Neural progenitor cell (in vitro differentiated cells): ENCODE data around the gene MBP.

Experiments used
- EZH2 ChIP-seq: fragments of 200-600 bp; sonication (generic); IDR thresholded peaks from 2 replicates; pipeline ENCODE4 v1.6.1; 2017; ENCODE audit warnings: antibody characterized with exemption, mild to moderate bottlenecking, moderate library complexity
- TF ChIP-seq, protein P1 (sequence below): fragments of 200-600 bp; sonication (generic); IDR thresholded peaks from 2 replicates; pipeline ENCODE4 v1.5.1; 2017; ENCODE audit warnings: antibody characterized with exemption, mild to moderate bottlenecking

DNA sequence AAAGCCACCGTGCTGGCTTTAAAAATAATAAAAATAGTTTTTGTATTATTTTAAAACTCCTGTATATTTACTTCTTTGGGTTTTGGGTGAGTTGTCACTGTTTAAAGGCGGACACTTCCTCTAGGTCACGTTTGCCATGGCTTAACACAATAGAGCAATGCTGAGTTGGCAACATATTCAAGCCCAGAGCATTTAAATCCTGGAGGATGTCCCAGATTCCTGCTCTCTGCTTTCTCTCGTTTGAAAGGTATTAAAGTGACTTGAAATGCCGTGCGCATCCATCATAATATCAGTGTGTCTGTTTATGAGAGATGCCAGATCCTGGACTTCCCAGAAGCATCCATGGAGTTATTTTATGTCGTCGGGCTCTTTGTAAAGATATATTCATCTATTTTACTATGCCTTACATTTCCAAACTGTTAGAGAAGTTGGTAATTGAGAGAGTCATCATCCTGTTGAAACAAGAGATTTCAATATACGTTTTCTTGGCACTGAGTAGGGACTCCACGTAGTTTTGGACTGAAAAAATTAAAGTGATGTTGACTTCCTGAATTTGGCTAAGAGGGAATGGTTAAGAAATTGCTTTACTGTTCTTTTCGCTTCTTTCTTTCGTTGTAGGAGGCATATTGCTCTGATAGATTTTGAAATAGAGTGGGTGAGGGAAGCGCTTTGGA is 159.6 kb downstream of the MBP start:
- TF ChIP-seq, protein P1, sequence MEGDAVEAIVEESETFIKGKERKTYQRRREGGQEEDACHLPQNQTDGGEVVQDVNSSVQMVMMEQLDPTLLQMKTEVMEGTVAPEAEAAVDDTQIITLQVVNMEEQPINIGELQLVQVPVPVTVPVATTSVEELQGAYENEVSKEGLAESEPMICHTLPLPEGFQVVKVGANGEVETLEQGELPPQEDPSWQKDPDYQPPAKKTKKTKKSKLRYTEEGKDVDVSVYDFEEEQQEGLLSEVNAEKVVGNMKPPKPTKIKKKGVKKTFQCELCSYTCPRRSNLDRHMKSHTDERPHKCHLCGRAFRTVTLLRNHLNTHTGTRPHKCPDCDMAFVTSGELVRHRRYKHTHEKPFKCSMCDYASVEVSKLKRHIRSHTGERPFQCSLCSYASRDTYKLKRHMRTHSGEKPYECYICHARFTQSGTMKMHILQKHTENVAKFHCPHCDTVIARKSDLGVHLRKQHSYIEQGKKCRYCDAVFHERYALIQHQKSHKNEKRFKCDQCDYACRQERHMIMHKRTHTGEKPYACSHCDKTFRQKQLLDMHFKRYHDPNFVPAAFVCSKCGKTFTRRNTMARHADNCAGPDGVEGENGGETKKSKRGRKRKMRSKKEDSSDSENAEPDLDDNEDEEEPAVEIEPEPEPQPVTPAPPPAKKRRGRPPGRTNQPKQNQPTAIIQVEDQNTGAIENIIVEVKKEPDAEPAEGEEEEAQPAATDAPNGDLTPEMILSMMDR, result no peak
- no peak for TF ChIP-seq EZH2
